SW 1271 (cell line): ENCODE measurements around the gene CACNA1C.

Source experiments
- DNase-seq, 2 experiments: peaks; one replicate each; lab custom pipeline; 2025; lab: John Stamatoyannopoulos, UW

CACNA1C gene

GRCh38 chr12:2052826-2053678, at the start of gene CACNA1C:
CACNA1C (plus strand) TSS chr12:2052987; CDS start chr12:2053563, 576 bp downstream.
- DNase-seq, result no peak

- no peak for DNase-seq
These were observed 49.1 kb upstream of the CACNA1C start for GRCh38 chr12:2003676-2004112.

- peak; percentile 96 for DNase-seq
These were observed 48.5 kb upstream of the CACNA1C start, which contains the start of gene DCP1B for GRCh38 chr12:2004113-2004929. DCP1B (minus strand) TSS chr12:2004457; CDS start chr12:2004431, 26 bp downstream.

GRCh38 chr12:2008677-2009076, 44.1 kb upstream of the CACNA1C start:
- no peak for DNase-seq

- DNase-seq, result no peak
These were observed 43.2 kb upstream of the CACNA1C start for GRCh38 chr12:2009623-2010022.

GRCh38 chr12:2011643-2012607, 40.9 kb upstream of the CACNA1C start:
- no peak for DNase-seq

GRCh38 chr12:2013086-2013485, 39.7 kb upstream of the CACNA1C start:
- DNase-seq, result no peak

- DNase-seq, result no peak
These were observed 39.1 kb upstream of the CACNA1C start for GRCh38 chr12:2013527-2014223.

GRCh38 chr12:2014231-2014630, 38.6 kb upstream of the CACNA1C start:
- no peak for DNase-seq

- no peak for DNase-seq
These were observed 35.8 kb upstream of the CACNA1C start for GRCh38 chr12:2016862-2017545.

GRCh38 chr12:2017546-2018337, 35.0 kb upstream of the CACNA1C start:
- DNase-seq, result no peak

GRCh38 chr12:2018391-2018790, 34.4 kb upstream of the CACNA1C start:
- DNase-seq, result no peak

GRCh38 chr12:2019126-2019525, 33.7 kb upstream of the CACNA1C start:
- no peak for DNase-seq

GRCh38 chr12:2020511-2020910, 32.3 kb upstream of the CACNA1C start:
- DNase-seq, result no peak

GRCh38 chr12:2023365-2023764, 29.4 kb upstream of the CACNA1C start:
- DNase-seq, result no peak

GRCh38 chr12:2027351-2027750, 25.4 kb upstream of the CACNA1C start:
- DNase-seq, result no peak

- DNase-seq, result no peak
These were observed 22.9 kb upstream of the CACNA1C start for GRCh38 chr12:2029851-2030250.

GRCh38 chr12:2032506-2032905, 20.3 kb upstream of the CACNA1C start:
- DNase-seq, result no peak

GRCh38 chr12:2034633-2035430, 18.0 kb upstream of the CACNA1C start:
- peak; percentile 50 to 76 for DNase-seq
